K562 (cell line): Measurements from ENCODE around the gene FBRS. TPM values are rescaled to one million over a fixed set of nuclear protein-coding genes. Genes with fewer than 3 reads are reported as not detected.

Experiments
- HNRNPH1 ChIP-seq: fragments of 200-400 bp; formaldehyde crosslinking; optimal IDR thresholded peaks from 2 replicates; pipeline ENCODE3; 2017; ENCODE audit warnings: low read depth, mild to moderate bottlenecking, low read length, moderate library complexity
- ILK ChIP-seq: fragments of 450-650 bp; IDR thresholded peaks from 2 replicates; pipeline ENCODE4 v1.6.1; 2016; ENCODE audit warnings: missing genetic modification characterization, low read depth, mild to moderate bottlenecking, missing compliant biosample characterization, moderate library complexity, borderline replicate concordance
- IRF1 ChIP-seq: sonication (generic); formaldehyde crosslinking; IDR thresholded peaks from 2 replicates; pipeline ENCODE4 v1.8.0; 2022; ENCODE audit warnings: missing genetic modification reagents, mild to moderate bottlenecking, borderline replicate concordance
- MEF2D ChIP-seq: conservative IDR thresholded peaks from 2 replicates; pipeline ENCODE4 v1.6.1; 2016; ENCODE audit warnings: low read depth, missing genetic modification characterization, missing compliant biosample characterization
- MNT ChIP-seq, 2 experiments: fragments of 450-650 bp; conservative IDR thresholded peaks; 2 replicates each; pipeline ENCODE4 v1.6.1; 2017; ENCODE audit warnings: mild to moderate bottlenecking in 2 of 2, moderate library complexity in 2 of 2
- MXD1 ChIP-seq: fragments of 250-450 bp; sonication (Bioruptor Pico); IDR thresholded peaks from 2 replicates; pipeline ENCODE4 v1.8.0; 2021; ENCODE audit warnings: borderline replicate concordance, mild to moderate bottlenecking, moderate library complexity; ENCODE audit not compliant: poor library complexity, severe bottlenecking
- NFXL1 ChIP-seq: fragments of 450-650 bp; formaldehyde crosslinking; IDR thresholded peaks from 2 replicates; pipeline ENCODE4 v1.4.0; 2021; ENCODE audit warnings: mild to moderate bottlenecking
- NUFIP1 ChIP-seq: fragments of 450-650 bp; IDR thresholded peaks from 2 replicates; pipeline ENCODE4 v1.6.1; 2018; ENCODE audit not compliant: partially characterized antibody
- TARDBP ChIP-seq: fragments of 450-650 bp; IDR thresholded peaks from 2 replicates; pipeline ENCODE4 v1.6.1; 2016
- TCF7 ChIP-seq: sonication (generic); IDR thresholded peaks from 2 replicates; pipeline ENCODE4 v1.6.1; 2016; ENCODE audit warnings: antibody characterized with exemption, borderline replicate concordance
- YY1 ChIP-seq, 3 experiments: IDR thresholded peaks; 2 replicates each; pipeline ENCODE4 v1.6.1; 2011; ENCODE audit warnings: low read length in 2 of 3, mild to moderate bottlenecking in 2 of 3, moderate library complexity in 2 of 3, borderline replicate concordance in 1 of 3, control low read depth in 1 of 3, low read depth in 1 of 3; ENCODE audit not compliant: insufficient read depth in 3 of 3, insufficient replicate concordance in 2 of 3, control insufficient read depth in 1 of 3, insufficient read length in 1 of 3; ENCODE audit errors: extremely low read depth in 1 of 3
- ZBTB17 ChIP-seq: fragments of 450-650 bp; formaldehyde crosslinking; IDR thresholded peaks from 2 replicates; pipeline ENCODE4 v1.4.0; 2020; ENCODE audit warnings: mild to moderate bottlenecking
- ZC3H4 ChIP-seq: sonication (generic); formaldehyde crosslinking; IDR thresholded peaks from 2 replicates; pipeline ENCODE4 v1.9.0; 2021; ENCODE audit warnings: missing genetic modification reagents, borderline replicate concordance
- ZFP36 ChIP-seq: fragments of 150-350 bp; IDR thresholded peaks from 2 replicates; pipeline ENCODE4 v1.6.1; 2018; ENCODE audit warnings: low read length, low read depth; ENCODE audit not compliant: partially characterized antibody
- ZNF184 ChIP-seq: sonication (generic); formaldehyde crosslinking; IDR thresholded peaks from 2 replicates; pipeline ENCODE4 v1.5.0; 2020; ENCODE audit warnings: missing genetic modification reagents
- ZNF311 ChIP-seq: fragments of 250-450 bp; sonication (Bioruptor Pico); IDR thresholded peaks from 2 replicates; pipeline ENCODE4 v1.4.0; 2020; ENCODE audit warnings: mild to moderate bottlenecking, moderate library complexity
- polyA plus RNA-seq, 8 experiments: library from polyadenylated mRNA; depleted of rRNA in 4 of 8; stranded (reverse) in 5 of 8; unstranded in 3 of 8; fragments of >200 nt; fragmentation: Nextera tagmentation in 2 of 8; fragmentation: Illumina TruSeq in 1 of 8; extraction: Ambion mirVana in 2 of 8; extraction: Trizol in 1 of 8; gene quantifications; 2 replicates each; pipeline versions ENCODE4 v1.2.1 to v1.2.3, GENCODE V29; 2011 to 2014; ENCODE audit warnings: inconsistent platforms in 1 of 8, missing spikeins in 1 of 8
- total RNA-seq, 7 experiments: library from RNA; depleted of rRNA in 6 of 7; stranded (reverse); fragments of >200 nt in 6 of 7; fragmentation: Illumina TruSeq in 2 of 7; extraction: Trizol in 2 of 7; gene quantifications; 2 replicates each; pipeline versions ENCODE4 v1.2.1 to v1.2.3, GENCODE V29; 2011 to 2021; ENCODE audit warnings: low replicate concordance in 1 of 7
- TF ChIP-seq, protein P1 (sequence below): fragments of 150-350 bp; IDR thresholded peaks from 2 replicates; pipeline ENCODE4 v1.6.1; 2014; ENCODE audit warnings: low read depth, mild to moderate bottlenecking, low read length, borderline replicate concordance
- TF ChIP-seq, protein P2 (sequence below): fragments of 250-450 bp; sonication (Bioruptor Pico); IDR thresholded peaks from 2 replicates; pipeline ENCODE4 v1.8.0; 2021; ENCODE audit warnings: moderate library complexity, mild to moderate bottlenecking, inconsistent platforms

Gene FBRS
- total and polyA plus RNA-seq, 9 of the 15 experiments (the other 6 are each of a cell fraction or from before 2014, with no cell fraction given): 0.32 to 59.5 (median 13.1) TPM

- TF ChIP-seq, protein P1, sequence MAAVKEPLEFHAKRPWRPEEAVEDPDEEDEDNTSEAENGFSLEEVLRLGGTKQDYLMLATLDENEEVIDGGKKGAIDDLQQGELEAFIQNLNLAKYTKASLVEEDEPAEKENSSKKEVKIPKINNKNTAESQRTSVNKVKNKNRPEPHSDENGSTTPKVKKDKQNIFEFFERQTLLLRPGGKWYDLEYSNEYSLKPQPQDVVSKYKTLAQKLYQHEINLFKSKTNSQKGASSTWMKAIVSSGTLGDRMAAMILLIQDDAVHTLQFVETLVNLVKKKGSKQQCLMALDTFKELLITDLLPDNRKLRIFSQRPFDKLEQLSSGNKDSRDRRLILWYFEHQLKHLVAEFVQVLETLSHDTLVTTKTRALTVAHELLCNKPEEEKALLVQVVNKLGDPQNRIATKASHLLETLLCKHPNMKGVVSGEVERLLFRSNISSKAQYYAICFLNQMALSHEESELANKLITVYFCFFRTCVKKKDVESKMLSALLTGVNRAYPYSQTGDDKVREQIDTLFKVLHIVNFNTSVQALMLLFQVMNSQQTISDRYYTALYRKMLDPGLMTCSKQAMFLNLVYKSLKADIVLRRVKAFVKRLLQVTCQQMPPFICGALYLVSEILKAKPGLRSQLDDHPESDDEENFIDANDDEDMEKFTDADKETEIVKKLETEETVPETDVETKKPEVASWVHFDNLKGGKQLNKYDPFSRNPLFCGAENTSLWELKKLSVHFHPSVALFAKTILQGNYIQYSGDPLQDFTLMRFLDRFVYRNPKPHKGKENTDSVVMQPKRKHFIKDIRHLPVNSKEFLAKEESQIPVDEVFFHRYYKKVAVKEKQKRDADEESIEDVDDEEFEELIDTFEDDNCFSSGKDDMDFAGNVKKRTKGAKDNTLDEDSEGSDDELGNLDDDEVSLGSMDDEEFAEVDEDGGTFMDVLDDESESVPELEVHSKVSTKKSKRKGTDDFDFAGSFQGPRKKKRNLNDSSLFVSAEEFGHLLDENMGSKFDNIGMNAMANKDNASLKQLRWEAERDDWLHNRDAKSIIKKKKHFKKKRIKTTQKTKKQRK: no peak
- TF ChIP-seq ILK: no peak
- TF ChIP-seq MXD1: no peak
- no peak for TF ChIP-seq TCF7
- no peak for TF ChIP-seq ZNF184 (CRISPR knock-in tag)
- TF ChIP-seq ZBTB17 (CRISPR knock-in tag): no peak; the same call in 1 of the 2 replicates
- no peak for TF ChIP-seq ZFP36
- no peak for TF ChIP-seq ZC3H4 (CRISPR knock-in tag)
- 0 out of 2 replicates have a peak, but pooled peaks have one; percentile 50 for TF ChIP-seq TARDBP
- no peak for TF ChIP-seq ZNF311 (CRISPR knock-in tag)
- TF ChIP-seq MEF2D (tag): peak; percentile 78
- peak; percentile 100 for TF ChIP-seq YY1 (IDR thresholded peaks at IDR 0.05; ENCODE audit: borderline replicate concordance in 1 of 3, control insufficient read depth in 1 of 3, extremely low read depth in 1 of 3, insufficient read depth in 3 of 3, insufficient read length in 1 of 3, insufficient replicate concordance in 2 of 3, low read depth in 1 of 3, low read length in 2 of 3)
- no peak for TF ChIP-seq NFXL1 (CRISPR knock-in tag)
- TF ChIP-seq NUFIP1: no peak
- 0 out of 2 replicates have a peak, but pooled peaks have one; percentile 24 for TF ChIP-seq IRF1 (CRISPR knock-in tag)
- TF ChIP-seq MNT (conservative IDR thresholded peaks at IDR 0.05): peak; percentile 73 to 81
- TF ChIP-seq HNRNPH1: no peak
- TF ChIP-seq, protein P2, sequence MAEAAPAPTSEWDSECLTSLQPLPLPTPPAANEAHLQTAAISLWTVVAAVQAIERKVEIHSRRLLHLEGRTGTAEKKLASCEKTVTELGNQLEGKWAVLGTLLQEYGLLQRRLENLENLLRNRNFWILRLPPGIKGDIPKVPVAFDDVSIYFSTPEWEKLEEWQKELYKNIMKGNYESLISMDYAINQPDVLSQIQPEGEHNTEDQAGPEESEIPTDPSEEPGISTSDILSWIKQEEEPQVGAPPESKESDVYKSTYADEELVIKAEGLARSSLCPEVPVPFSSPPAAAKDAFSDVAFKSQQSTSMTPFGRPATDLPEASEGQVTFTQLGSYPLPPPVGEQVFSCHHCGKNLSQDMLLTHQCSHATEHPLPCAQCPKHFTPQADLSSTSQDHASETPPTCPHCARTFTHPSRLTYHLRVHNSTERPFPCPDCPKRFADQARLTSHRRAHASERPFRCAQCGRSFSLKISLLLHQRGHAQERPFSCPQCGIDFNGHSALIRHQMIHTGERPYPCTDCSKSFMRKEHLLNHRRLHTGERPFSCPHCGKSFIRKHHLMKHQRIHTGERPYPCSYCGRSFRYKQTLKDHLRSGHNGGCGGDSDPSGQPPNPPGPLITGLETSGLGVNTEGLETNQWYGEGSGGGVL (CRISPR knock-in tag): no peak
Measured at GRCh38 chr16:30650369-30651123, 7.7 kb upstream of the FBRS start, which contains the start of gene PRR14 (continued).
